K562 (cell line): ENCODE measurements around the gene LRMDA. TPM values are rescaled to one million over a fixed set of nuclear protein-coding genes. Genes with fewer than 3 reads are reported as not detected.

ENCODE experiments used
- CBFA2T3 ChIP-seq: fragments of 450-650 bp; IDR thresholded peaks from 2 replicates; pipeline ENCODE4 v1.6.1; 2017
- HSF4 ChIP-seq: fragments of 250-450 bp; sonication (Bioruptor Pico); IDR thresholded peaks from 2 replicates; pipeline ENCODE4 v2.1.2; 2022; ENCODE audit warnings: mild to moderate bottlenecking, moderate library complexity, borderline replicate concordance
- MLX ChIP-seq, 2 experiments: fragments of 450-650 bp in 1 of 2; sonication (generic) in 1 of 2; formaldehyde crosslinking; conservative IDR thresholded peaks; 2 replicates each; pipeline versions ENCODE4 v1.4.0 to v1.8.1; 2020 to 2022; ENCODE audit warnings: mild to moderate bottlenecking in 1 of 2, missing genetic modification reagents in 1 of 2
- PREB ChIP-seq: sonication (generic); formaldehyde crosslinking; IDR thresholded peaks from 2 replicates; pipeline ENCODE4 v1.8.1; 2023; ENCODE audit warnings: mild to moderate bottlenecking, missing genetic modification reagents
- SETDB1 ChIP-seq: IDR thresholded peaks from one replicate; pipeline ENCODE4 v1.6.1; 2012; ENCODE audit warnings: low read length, control low read depth, inconsistent platforms
- ZNF592 ChIP-seq: fragments of 450-650 bp; IDR thresholded peaks from 2 replicates; pipeline ENCODE4 v1.6.1; 2017; ENCODE audit warnings: antibody characterized with exemption, mild to moderate bottlenecking
- polyA plus RNA-seq, 8 experiments: library from polyadenylated mRNA; depleted of rRNA in 4 of 8; stranded (reverse) in 5 of 8; unstranded in 3 of 8; fragments of >200 nt; fragmentation: Nextera tagmentation in 2 of 8; fragmentation: Illumina TruSeq in 1 of 8; extraction: Ambion mirVana in 2 of 8; extraction: Trizol in 1 of 8; gene quantifications; 2 replicates each; pipeline versions ENCODE4 v1.2.1 to v1.2.3, GENCODE V29; 2011 to 2014; ENCODE audit warnings: inconsistent platforms in 1 of 8, missing spikeins in 1 of 8
- total RNA-seq, 7 experiments: library from RNA; depleted of rRNA in 6 of 7; stranded (reverse); fragments of >200 nt in 6 of 7; fragmentation: Illumina TruSeq in 2 of 7; extraction: Trizol in 2 of 7; gene quantifications; 2 replicates each; pipeline versions ENCODE4 v1.2.1 to v1.2.3, GENCODE V29; 2011 to 2021; ENCODE audit warnings: low replicate concordance in 1 of 7

Gene LRMDA
- total and polyA plus RNA-seq, 9 of the 15 experiments (the other 6 are each of a cell fraction or from before 2014, with no cell fraction given): 0.25 TPM; not detected in 8

GRCh38 chr10:75498884-75499350 is 67.5 kb downstream of the LRMDA start (continued):
- no peak for TF ChIP-seq ZNF592
- TF ChIP-seq PREB (CRISPR knock-in tag): no peak
- TF ChIP-seq MLX (CRISPR knock-in tag; conservative IDR thresholded peaks at IDR 0.05): no peak
- TF ChIP-seq SETDB1: no peak
- TF ChIP-seq CBFA2T3: no peak
- TF ChIP-seq HSF4 (CRISPR knock-in tag): no peak
